Chondrocyte (in vitro differentiated cells): ENCODE results near the gene SCRT2. TPM values are rescaled to one million over a fixed set of nuclear protein-coding genes. Genes with fewer than 3 reads are reported as not detected.
"Not testable (repeated sequence)": the region's sequence is repeated elsewhere in the genome, so short reads cannot be mapped to it uniquely, and the experiment has no call there.

Experiments used
- DNase-seq: peaks from one replicate; pipeline ENCODE4 v3.0.0; 2021; ENCODE audit warnings: mixed read lengths, low spot score
- H3K27ac Mint-ChIP-seq: one replicate; pipeline ENCODE4 v1.8.0; 2021; ENCODE audit warnings: mild to moderate bottlenecking, moderate library complexity, mixed read lengths; ENCODE audit not compliant: unreplicated experiment
- H3K27me3 Mint-ChIP-seq: 2 replicates; pipeline ENCODE4 v1.8.0; 2021; ENCODE audit warnings: low read depth, mixed read lengths
- H3K36me3 Mint-ChIP-seq: 2 replicates; pipeline ENCODE4 v1.8.0; 2021; ENCODE audit warnings: low read depth, mixed read lengths
- H3K4me1 Mint-ChIP-seq: 2 replicates; pipeline ENCODE4 v1.8.0; 2021; ENCODE audit warnings: low read depth, mild to moderate bottlenecking, mixed read lengths
- H3K4me3 Mint-ChIP-seq: one replicate; pipeline ENCODE4 v1.8.0; 2021; ENCODE audit warnings: mild to moderate bottlenecking, moderate library complexity, mixed read lengths; ENCODE audit not compliant: unreplicated experiment
- H3K9me3 Mint-ChIP-seq: 2 replicates; pipeline ENCODE4 v1.8.0; 2021; ENCODE audit warnings: low read depth, mixed read lengths
- CTCF ChIP-seq: fragments of 200-600 bp; sonication (generic); IDR thresholded peaks from 2 replicates; pipeline ENCODE4 v1.5.0; 2021; ENCODE audit warnings: antibody characterized with exemption, mild to moderate bottlenecking, moderate library complexity
- long read RNA-seq: library from polyadenylated mRNA; stranded (forward); transcript quantifications from one replicate; pipeline ENCODE4 v2.0.0, GENCODE V29; 2021
- total RNA-seq: library from RNA; stranded (reverse); gene quantifications from 3 replicates; pipeline ENCODE4 v1.2.1, GENCODE V29; 2021

SCRT2 gene
- not detected in 3 replicates for total RNA-seq
- long read RNA-seq: 0 reads

- DNase-seq: no peak
- Mint-ChIP-seq H3K36me3 (peaks cover 2% of the 10 kb centered on the region), H3K4me3 (peak within 1 kb of the TSS; percentile 57), H3K9me3 (no peaks in the 10 kb centered on the region), H3K27me3 (peaks cover 70% of the 10 kb centered on the region), H3K27ac (no peak within 1 kb of the TSS), H3K4me1 (peaks cover 9% of the 10 kb centered on the region)
- TF ChIP-seq CTCF: no peak
Observed at GRCh38 chr20:675453-676314, at the start of gene SCRT2. TSS of gene SCRT2 (minus strand) at chr20:675802. CDS start at chr20:675601, 201 bp downstream.

GRCh38 chr20:724797-725196 lies 49.2 kb upstream of the SCRT2 start:
- not testable (repeated sequence) for H3K4me1 Mint-ChIP-seq, H3K4me3 Mint-ChIP-seq, H3K9me3 Mint-ChIP-seq, DNase-seq, H3K36me3 Mint-ChIP-seq, H3K27ac Mint-ChIP-seq
- peaks cover 72% of the 10 kb centered on the region for H3K27me3 Mint-ChIP-seq

GRCh38 chr20:723756-724155 lies 48.2 kb upstream of the SCRT2 start:
- no peaks in the 10 kb centered on the region for H3K36me3 Mint-ChIP-seq
- TF ChIP-seq CTCF: no peak
- DNase-seq: no peak
- H3K9me3 Mint-ChIP-seq: no peaks in the 10 kb centered on the region
- H3K4me3 Mint-ChIP-seq: no peak overlapping the region
- H3K4me1 Mint-ChIP-seq: peaks cover 3% of the 10 kb centered on the region
- no peak overlapping the region for H3K27ac Mint-ChIP-seq
- H3K27me3 Mint-ChIP-seq: peaks cover 70% of the 10 kb centered on the region

- Mint-ChIP-seq H3K9me3 (no peaks in the 10 kb centered on the region), H3K4me3 (no peak overlapping the region), H3K4me1 (no peaks in the 10 kb centered on the region), H3K36me3 (no peaks in the 10 kb centered on the region), H3K27me3 (peaks cover 72% of the 10 kb centered on the region), H3K27ac (no peak overlapping the region)
- no peak for TF ChIP-seq CTCF
- DNase-seq: no peak
Observed at GRCh38 chr20:722822-723644, 47.4 kb upstream of the SCRT2 start.

DNA sequence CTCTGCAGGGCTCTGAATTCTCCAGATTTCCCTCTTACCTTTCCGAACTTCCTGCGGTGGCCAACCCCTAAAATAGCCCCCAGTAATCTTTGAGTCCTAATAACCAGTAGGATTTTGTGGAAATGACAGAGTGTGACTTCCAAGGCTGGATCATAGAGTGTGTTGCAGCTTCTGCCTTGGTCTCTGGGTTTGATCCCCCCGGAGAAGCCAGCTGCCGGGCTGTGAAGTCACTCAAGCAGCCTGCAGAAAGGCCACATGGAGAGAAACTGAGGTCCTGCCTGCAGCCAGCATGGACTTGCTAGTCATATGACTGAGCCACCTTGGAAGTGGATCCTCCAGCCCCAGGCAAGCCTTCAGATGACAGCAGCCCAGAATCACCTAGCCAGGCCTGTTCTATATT lies 46.3 kb upstream of the SCRT2 start:
- Mint-ChIP-seq H3K27me3 (peaks cover 76% of the 10 kb centered on the region), H3K4me3 (no peak overlapping the region), H3K4me1 (no peaks in the 10 kb centered on the region), H3K9me3 (no peaks in the 10 kb centered on the region), H3K27ac (no peak overlapping the region), H3K36me3 (no peaks in the 10 kb centered on the region)
- TF ChIP-seq CTCF: no peak
- DNase-seq: no peak
